ENCODE data around the gene GRK7.

GRK7 gene

DNA sequence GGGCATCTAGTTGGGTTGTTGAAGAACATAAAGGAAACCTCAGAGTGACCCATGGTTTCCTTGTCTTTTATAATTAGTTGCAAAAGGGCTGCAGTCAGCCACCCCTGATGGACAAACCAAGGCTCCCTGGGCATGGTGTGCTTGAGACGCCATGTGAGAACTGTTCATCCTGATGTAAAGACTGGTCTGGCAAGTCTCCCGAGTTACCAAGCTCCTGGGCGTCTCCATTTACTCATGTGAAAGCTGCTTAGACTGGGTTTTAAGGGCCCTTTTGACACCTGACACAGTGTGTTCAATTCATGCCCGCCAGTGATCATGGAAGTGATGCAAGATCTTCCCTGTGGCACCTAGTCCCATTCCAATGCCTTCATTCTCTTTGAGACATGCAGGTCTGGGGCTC is 49.4 kb downstream of the GRK7 start:
- Histone ChIP-seq H3K4me1 (ENCODE audit: insufficient read depth, poor library complexity, severe bottlenecking) (no peaks in the 10 kb centered on the region), H3K36me3 (ENCODE audit: low read depth) (no peaks in the 10 kb centered on the region), H3K4me3 (ENCODE audit: severe bottlenecking) (no peak overlapping the region), H3K9me3 (ENCODE audit: severe bottlenecking) (no peaks in the 10 kb centered on the region), H3K27ac (ENCODE audit: poor library complexity, severe bottlenecking) (no peak overlapping the region), H3K27me3 (ENCODE audit: insufficient read depth, poor library complexity, severe bottlenecking) (no peaks in the 10 kb centered on the region)
- DNase-seq (ENCODE audit: low spot score) (no peak), ATAC-seq (ENCODE audit: low read depth) (no peak)
- TF ChIP-seq, protein P1, sequence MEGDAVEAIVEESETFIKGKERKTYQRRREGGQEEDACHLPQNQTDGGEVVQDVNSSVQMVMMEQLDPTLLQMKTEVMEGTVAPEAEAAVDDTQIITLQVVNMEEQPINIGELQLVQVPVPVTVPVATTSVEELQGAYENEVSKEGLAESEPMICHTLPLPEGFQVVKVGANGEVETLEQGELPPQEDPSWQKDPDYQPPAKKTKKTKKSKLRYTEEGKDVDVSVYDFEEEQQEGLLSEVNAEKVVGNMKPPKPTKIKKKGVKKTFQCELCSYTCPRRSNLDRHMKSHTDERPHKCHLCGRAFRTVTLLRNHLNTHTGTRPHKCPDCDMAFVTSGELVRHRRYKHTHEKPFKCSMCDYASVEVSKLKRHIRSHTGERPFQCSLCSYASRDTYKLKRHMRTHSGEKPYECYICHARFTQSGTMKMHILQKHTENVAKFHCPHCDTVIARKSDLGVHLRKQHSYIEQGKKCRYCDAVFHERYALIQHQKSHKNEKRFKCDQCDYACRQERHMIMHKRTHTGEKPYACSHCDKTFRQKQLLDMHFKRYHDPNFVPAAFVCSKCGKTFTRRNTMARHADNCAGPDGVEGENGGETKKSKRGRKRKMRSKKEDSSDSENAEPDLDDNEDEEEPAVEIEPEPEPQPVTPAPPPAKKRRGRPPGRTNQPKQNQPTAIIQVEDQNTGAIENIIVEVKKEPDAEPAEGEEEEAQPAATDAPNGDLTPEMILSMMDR (IDR thresholded peaks at IDR 0.05; ENCODE audit: poor library complexity, severe bottlenecking) = no peak
